ENCODE results near the gene SPIN1.
A peak's percentile ranks its signal among the peaks of the same experiment; 100 is the strongest.
"Not testable (repeated sequence)": the region's sequence is repeated elsewhere in the genome, so short reads cannot be mapped to it uniquely, and the experiment has no call there.

Gene SPIN1

DNA sequence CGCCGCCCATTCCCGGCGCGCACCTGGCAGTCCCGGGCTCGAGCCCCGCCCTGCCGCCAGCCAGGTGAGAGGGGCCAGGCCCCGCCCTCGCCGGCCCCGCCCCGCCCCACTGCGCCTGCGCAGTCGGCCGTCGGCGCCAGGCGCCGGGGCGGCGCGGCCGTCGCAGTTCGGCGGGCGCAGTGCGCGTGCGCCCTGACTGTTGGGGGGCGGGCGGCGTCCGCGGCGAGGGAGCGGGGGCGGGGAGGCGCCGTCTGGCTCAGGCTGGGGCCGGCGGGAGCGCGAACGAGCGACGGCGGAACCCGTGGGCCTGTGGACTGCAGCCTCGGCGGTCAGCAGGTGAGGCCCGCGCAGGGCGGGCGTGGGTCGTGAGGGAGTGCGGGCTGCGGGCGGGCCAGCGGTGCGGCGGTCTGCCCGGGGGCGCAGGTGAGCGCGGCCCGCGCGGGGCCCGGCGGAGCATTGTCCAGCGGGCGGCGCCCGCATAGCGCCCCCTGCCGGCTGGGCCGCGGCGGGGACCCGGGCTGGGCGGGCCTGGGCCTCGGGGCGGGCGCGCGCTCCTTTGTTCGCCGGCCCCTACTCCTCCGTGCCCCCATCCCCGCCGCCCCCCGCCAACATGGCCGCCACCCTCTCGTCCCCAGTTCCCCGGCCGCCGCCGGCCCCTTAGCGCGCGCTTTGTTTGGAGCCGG, at the start of gene SPIN1:
TSS of gene SPIN1 (plus strand) at position 242 of the 683 bp plus-strand sequence. CDS start 38,096 bp downstream, outside the sequence.
- DNase-seq: peak; percentile 47 to 76

DNA sequence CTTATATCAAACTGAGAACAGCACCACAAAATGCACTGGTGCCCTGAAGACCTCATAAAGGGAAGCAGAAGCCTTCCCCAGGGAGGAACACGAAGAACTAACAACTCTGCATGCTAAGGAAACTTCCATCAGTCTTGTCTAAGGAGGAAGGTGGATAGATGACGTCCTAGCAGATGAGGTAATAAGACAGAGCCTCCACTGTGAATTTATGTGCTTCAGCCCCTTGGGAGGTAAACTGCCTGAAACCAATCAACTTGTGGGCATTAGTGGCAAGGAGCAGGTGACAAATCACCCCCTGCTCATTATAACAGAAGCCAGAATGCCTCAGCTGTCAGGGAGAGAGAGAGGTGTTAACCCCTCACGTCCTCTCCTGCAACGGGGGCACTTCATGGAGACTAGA, 48.9 kb upstream of the SPIN1 start:
- DNase-seq: peak in 1 of 2 donors; percentile 18

DNA sequence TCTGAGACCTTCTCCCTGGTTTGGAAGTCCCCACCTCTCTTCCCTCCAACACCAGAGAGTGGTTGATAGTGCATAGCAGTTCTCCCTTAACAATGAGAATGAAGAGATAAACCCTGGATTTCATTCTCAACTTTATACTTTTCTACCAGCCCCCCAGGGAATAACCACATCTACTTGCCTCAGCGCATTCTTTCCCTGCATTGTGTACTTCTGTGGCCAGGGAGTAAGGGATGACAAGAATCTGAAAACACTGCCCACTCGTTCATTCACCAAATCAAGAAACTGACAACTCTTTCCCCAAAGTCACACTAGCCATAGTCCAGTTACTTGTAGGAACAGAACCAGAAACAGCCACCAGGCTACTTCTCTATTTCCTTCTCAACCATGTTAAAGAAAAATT, 46.0 kb upstream of the SPIN1 start:
- DNase-seq: no peak

DNA sequence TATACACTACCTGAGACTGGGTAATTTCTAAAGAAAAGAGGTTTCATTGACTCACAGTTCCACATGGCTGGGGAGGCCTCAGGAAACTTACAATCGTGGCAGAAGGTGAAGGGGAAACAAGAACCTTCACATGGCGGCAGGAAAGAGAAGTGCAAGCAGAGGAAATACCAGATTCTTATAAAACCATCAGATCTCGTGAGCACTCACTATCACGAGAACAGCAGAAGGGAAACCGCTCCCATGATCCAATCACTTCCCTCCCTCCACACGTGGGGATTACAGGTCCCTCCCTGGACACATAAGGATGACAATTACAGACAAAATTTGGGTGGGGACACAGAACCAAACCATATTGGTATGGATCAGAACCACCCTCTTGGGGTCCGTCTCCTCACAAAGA, 44.2 kb upstream of the SPIN1 start:
- no peak for DNase-seq

DNA sequence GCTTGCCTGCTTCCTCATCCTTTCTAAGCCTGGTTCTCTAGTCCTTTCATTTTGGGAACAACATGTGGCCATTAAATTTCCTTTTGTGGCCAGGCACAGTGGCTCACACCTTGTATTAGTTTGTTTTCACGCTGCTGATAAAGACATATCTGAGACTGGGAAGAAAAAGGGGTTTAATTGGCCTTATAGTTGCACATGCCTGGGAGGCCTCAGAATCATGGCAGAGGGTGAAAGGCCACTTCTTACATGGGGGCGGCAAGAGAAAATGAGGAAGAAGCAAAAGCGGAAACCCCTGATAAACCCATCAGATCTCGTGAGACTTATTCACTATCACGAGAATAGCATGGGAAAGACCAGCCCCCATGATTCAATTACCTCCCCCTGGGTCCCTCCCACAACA, 37.9 kb upstream of the SPIN1 start:
- DNase-seq: not testable (repeated sequence)

DNA sequence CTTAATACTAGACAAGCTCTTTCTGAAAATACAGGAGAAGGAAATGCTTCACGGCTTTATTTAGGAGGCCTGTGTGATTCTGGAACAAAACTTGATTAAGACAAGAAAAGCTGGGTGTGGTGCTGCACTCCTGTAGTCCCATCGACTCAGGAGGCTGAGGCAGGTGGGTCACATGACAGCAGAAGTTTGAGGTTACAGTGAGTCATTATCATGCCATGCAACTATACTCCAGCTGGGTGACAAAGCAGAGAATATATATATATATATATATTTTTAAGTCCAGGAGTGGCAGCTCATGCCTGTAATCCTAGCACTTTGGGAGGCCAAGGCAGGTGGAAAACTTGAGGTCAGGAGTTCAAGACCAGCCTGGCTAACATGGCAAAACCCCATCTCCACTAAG, 33.1 kb upstream of the SPIN1 start:
- no peak for DNase-seq

DNA sequence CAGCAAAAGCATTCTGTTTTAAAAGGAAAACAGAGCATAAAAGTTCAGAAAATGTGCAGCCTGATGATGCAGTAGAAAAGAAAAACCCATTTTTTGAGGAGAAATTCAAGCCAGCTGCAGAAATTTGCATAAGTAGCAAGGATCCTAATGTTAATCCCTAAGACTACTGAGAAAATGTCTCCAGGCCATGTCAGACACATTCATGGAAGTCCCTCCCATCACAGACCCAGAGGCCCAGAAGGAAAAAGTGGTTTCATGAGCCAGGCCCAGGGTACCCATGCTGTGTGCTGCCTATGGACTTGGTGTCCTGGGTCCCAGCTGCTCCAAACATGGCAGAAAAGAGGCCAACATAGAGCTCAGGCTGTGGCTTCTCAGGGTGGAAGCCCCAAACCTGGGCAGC, 31.0 kb upstream of the SPIN1 start:
- not testable (repeated sequence) for DNase-seq

DNA sequence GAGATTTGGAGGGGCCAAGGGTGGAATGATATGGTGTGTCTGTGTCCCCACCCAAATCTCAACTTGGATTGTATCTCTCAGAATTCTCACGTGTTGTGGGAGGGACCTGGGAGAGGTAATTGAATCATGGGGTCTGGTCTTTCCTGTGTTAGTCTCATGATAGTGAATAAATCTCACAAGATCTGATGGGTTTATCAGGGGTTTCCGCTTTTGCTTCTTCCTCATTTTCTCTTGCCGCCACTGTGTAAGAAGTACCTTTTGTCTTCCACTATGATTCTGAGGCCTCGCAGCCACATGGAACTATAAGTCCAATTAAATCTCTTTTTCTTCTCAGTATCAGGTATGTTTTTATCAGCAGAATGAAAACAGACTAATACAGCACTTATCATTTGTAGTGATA, 29.5 kb upstream of the SPIN1 start:
- DNase-seq: no peak

DNA sequence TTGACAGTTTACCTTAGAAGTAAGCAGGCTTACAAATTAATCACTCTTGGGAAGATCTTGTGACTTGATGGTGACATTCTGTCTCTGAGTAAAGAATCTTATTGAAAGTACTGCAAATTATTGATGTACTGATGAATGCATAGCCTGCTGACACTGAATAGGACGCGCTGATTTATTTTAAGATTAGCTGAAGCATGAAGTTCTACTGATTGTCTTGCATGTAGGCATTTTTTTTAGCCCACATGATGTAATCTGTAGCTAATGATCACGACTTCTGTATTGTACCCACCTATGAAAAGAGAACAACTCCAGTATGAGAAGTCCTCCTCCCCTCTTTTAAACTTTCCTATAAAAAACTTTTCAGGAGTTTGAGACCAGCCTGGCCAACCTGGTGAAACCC, 28.3 kb upstream of the SPIN1 start:
- DNase-seq: no peak

DNA sequence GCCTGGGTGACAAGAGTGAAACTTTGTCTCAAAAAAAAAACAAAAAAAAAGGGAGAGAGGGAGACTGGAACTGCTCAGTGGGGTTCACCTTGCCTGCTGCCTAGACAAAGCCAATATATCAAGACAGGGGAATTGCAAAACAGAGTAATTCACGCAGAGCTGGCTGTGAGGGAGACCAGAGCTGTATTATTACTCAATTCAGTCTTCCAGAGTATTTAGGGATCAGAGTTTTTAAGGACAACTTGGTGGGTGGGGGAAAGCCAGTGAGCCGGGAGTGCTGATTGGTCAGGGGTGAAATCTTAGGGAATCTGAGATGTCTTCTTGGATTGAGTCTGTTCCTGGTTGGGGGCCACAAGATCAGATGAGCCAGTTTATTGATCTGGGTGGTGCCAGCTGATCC, 25.6 kb upstream of the SPIN1 start:
- DNase-seq: no peak

DNA sequence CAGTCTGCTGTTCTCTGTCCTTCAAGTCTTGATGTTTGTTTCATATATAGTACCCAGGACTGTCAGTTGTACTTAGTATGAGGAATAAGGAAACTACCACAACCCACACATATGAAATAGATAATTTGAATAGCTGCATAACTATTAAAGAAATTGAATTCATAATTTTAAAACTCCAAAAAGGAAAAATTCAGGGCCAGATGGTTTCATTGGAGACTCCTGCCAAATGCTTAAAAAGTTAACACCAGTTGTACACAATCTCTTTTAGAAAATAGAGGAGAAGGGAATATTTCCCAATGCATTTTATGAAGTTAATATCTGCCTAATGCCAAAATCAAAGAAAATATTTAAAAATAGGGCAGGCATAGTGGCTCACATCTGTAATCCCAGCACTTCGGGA, 24.6 kb upstream of the SPIN1 start:
- no peak for DNase-seq

DNA sequence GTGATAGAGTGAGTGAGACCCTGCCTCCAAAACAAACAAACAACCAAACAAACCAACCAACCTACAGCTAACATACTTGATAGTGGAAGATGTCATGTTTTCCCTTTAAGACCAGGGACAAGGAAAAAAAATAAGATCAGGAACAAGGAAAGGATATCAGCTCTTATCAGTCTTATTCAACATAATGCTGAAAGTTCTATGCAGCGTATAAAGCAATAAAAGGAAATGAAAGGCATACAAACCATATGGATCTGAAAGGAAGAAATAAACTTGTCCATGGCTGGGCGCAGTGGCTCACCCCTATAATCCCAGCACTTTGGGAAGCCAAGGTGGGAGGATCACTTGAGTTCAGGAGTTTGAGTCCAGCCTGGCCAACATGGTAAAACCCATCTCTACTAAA, 23.5 kb upstream of the SPIN1 start:
- no peak for DNase-seq

DNA sequence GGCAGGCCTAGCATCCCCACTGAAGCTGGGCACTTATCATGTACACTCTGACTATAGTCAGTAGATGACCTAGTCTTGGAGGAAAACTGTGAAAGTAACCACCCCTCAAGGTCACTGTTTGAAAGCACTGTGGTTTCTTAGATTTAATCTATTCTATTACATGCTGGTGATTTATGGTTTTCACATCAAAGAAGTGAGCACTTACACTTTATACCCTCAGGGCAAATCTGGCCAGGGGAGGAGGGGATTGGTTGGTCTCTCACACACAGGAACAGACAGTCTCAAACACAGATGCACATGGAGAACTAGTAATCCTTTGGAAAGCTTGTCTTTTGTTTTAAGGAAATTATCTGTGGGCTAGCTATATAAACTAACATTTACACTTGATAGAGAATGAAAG, 17.9 kb upstream of the SPIN1 start:
- DNase-seq: no peak

DNA sequence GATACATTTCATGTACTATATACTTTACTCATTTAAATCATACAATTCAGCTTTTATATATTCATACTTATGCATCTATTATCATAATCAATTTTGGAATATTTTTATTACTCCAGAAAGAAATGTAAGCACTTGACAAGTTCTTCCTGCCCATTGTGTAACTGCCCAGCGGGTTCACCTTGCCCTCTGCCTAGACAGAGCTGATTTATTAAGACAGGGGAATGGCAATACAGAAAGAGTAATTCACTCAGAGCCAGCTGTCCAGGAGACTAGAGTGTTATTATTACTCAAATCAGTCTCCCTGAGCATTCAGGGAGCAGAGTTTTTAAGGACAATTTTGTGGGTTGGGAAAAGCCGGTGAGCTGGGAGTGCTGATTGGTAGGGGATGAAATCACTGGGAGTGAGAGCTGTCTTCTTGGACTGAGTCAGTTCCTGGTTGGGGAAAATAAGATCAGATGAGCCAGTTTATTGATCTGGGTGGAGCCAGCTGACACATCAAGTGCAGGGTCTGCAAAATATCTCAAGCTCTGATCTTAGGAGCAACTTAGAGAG, 16.1 kb upstream of the SPIN1 start:
- no peak for DNase-seq

DNA sequence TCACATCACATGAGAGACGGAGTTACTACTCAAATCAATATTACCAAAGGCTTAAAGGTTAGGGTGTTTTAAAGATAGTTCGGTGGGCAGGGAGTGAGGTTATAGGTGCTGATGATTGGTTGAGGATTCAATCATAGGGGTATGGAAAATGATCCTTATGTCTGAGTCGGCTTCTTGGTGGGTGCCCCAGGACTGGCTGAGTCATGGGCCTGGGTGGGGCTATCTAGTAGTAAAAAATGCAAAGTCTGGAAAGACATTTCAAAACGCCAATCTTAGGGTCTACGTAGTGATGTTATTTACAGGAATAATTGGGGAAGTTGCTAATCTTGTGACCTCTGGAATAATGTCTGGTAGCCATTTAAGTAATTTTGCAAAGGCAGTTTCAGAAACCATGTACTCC, 15.2 kb upstream of the SPIN1 start:
- no peak for DNase-seq

DNA sequence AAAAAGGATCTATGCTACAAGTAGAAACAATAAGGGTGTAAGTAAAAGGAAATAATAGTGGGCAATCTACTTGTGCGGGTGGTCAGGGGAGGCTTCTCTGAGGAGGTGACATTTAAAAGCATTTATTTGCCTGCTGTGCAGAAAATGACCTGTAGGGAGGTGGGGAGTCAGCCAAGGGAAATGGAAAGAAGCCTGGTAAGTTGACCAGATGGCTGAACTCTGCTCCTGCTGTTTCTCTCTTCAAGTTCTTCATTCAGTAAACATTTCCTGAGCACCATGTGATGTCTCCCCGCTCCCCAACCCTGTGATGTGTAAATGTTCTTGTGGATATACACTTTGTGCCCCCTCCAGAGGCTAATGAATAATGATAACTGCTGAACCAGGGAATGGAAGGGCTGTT, 9.9 kb upstream of the SPIN1 start:
- DNase-seq: no peak

DNA sequence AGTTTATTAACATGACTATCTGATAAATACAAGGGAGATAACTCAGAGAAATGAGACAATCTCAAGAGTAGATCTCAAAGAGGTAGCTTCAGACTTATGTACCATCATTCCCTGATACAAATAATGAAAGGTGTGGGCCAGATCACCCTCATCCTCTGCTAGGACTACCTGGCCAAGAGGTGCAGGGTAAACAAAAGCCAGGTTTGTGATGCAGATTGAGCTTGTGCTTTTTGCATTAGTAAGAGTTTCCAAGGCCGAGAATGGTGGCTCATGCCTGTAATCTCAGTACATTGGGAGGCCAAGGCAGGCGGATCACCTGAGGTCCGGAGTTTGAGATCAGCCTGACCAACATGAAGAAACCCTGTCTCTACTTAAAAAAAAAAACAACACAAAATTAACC, 8.9 kb upstream of the SPIN1 start:
- DNase-seq: no peak

DNA sequence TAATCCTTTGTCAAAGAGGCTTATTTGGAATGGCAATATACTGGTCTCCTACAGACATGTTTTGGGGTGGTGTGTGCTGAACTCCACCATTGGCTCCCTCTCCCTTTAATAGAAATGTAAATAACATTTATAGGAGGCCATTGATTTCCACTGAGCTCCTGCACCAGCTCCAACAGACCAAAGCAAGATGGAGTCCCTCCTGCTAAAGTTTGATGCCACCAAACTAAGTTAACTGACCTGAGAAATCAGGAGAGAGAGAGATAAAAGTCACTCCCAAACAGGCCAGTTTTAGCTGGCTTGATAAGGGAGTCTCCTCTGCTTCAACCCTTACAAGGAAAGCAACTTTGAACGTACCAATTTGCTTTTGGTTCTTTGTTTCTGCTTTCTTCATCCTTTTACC, 8.1 kb upstream of the SPIN1 start:
- no peak for DNase-seq

DNA sequence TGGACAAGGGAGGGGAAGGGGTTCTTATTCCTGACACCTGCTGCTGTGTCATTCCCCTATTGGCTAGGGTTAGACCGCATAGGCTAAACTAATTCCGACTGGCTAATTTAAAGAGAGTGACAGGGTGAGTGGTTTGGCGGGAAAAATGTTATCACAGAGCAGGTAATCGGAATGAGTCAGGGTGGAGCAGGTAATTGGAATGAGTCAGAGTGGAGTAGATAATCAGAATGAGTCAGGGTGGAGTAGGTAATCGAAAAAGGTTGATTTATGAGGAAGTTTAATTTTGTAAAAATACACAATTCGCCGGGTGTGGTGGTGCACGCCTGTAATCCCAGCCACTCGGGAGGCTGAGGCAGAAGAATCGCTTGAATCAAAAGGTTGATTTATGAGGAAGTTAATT, 6.9 kb upstream of the SPIN1 start:
- not testable (repeated sequence) for DNase-seq

DNA sequence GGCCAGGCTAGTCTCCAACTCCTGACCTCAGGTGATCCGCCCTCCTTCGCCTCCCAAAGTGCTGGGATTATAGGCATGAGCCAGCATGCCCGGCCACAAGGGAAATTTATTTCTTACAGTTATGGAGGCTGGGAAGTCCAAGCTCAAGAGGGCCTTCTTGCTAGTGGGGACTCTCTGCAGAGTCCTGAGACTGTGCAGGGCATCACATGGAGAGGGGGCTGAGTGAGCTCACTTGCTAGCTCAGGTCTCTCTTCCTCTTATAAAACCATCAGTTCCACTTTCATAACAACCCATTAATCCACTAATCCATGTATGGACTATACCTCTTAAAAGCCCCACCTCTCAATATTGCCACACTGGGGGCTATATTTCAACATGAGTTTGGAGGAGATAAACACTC, 5.1 kb upstream of the SPIN1 start:
- DNase-seq: no peak

DNA sequence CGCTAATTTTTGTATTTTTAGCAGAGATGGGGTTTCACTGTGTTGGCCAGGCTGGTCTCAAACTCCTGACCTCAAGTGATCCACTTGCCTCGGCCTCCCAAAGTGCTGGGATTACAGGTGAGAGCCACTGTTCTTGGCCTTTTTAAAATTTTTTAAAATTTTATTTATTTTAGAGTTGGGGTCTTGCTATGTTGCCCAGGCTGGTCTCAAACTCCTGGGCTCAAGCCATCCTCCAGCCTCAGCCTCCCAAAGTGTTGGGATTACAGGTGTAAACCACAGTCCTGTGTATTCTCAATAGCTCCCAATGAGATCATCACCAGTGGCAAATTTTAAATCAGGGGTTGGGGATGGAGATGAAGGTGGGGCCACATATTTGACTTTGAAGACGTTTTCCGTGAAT, 2.1 kb upstream of the SPIN1 start:
- not testable (repeated sequence) for DNase-seq

DNA sequence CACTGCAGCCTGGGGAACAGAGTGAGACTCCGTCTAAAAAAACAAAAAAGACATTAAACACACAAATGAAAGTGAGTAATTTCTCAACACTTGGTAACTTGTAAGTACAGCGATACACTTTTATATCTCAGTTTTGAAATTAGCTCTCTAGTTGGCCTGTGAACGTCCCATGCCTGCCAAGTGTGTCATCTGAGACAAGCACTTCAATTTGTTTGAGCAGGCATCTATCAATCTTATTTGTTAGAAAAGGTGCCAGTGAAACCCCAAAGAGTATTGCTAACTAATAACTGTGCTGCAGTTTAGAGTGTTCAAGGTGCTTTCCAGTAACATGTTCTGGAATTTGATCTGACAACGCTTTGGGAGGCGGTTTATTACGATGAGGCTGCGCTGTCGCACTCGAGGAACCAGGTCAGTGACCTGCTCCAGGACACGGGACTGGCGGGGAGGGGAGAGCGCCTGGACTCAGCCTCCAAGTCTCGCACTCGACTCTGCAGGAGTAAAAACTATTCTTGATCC, 1.1 kb upstream of the SPIN1 start:
- no peak for DNase-seq

DNA sequence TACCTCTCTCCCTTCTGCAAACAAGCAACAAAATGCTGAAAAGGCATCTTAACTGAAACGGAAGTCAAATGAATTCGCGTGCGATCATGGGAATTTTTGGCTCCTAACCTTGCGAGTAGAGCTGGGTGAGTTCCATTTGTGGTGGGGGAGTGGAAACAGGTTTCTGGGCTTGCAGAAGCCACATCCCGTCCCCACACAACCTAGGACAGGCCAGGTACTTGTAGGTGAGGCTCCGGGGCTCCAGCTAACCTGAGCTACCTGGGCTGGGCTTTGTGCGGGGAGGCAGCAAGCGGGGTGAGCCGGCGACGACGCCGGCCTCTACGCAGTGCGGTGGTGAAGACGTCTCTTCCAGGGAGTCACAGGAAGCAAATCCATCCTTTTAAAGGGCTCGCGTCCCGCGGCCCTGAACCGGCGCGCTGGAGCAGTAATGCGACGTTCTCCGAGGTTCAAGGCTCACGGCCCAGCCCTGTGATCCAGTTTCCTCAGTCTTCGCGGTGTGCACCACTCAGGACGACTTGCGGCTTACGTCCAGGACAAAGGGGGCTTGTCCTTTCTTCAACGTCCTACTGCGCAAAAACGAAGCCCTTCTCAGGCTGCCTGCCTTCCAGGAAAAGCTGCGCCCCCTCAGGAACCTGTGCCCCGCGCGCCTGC, 567 bp upstream of the SPIN1 start:
- DNase-seq: peak; percentile 17 to 65

DNA sequence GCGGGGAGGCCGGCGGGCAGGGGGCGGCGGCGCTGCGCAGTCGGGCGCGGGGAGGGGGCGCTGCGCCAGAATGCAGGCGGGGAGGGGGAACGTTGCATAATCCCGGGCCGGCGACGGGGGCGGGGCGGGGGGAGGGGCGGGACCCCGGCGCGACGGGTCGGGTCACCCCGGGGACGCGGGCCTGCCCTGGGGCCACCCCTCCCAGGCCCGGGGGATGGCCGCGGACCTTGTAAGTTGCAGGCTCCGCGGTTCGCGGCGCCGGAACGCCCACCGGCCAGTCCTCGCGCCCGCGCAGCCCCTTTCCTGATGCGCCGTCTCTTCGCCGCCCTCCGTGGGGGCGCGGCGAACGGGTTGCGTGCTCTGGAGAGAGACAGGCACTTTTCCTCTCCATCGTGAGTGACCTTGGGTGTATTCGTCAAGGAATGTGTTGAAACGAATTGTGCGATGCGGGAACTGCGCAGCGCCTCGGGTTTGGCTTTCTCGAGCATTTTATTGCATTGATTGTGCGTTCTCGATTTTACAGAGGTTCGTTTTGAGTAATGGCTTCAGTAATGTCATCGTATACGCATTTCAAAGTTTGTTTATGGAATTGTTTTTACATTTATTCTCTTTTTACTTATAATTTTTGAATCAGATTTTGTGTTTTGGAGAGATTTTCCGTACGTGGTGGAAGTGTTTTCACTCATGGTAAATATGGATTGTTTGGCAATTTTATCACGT, 802 bp downstream of the SPIN1 start:
- peak in 1 of 2 donors; percentile 71 for DNase-seq

Data from bone marrow (tissue), 2 donors.